ENCODE results near the gene ADD3. TPM values are rescaled to one million over a fixed set of nuclear protein-coding genes. Genes with fewer than 3 reads are reported as not detected.

ADD3 gene
- total and polyA plus RNA-seq, 4 donors: 15.4 to 55.9 (median 22.8) TPM

DNA sequence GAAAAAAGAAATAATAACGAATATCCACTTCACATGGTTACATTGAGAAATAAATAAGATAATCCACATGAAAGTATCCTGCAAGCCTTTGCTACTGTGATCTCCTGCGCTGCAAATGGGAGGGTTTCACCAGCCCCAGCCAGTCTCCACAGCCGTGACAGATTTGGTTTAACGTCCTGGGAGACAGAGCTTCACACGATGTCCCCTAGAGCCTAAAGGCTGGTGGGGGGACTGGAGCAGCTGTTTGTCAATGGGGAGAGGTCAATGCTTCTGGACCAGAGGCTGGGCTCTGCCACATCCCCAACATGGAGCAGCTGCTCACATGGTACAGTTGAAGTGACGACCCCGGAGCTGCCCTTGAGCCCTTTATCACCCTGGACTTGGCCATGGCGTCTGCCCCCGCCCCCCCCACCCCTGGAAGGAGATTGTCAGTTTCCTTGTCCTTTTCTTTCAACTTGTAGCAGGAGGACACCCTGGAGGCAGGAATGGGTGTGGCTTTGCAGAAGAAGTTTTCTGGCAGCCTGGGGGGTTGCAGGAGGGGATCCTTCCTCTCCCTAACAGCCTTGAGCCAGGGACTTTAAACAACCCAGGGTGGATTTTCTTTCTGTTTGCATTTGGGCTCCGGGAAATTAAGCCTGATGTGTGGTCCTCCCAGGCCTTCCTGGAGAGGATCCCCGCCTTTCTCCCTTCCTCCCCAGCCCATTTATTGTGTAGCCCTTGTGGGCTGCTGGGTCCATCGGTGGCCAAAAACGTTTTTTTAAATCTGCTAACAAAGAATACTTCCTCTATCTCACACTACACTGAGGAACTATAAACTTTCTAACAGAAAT, 162.6 kb downstream of the ADD3 start:
- no peak for DNase-seq (ENCODE audit: low spot score)
- no peak overlapping the region for H3K9ac ChIP-seq (ENCODE audit: low read depth in 1 of 2, low read length in 2 of 2)
- H3K27me3 ChIP-seq (ENCODE audit: control insufficient read depth in 4 of 4, insufficient read depth in 4 of 4, low read length in 3 of 4): peaks cover 0 to 5% (median 0%) of the 10 kb centered on the region in 4 donors
- no peak overlapping the region for H3K27ac ChIP-seq (ENCODE audit: low read depth in 1 of 2, low read length in 2 of 2)
- H3K36me3 ChIP-seq (ENCODE audit: control insufficient read depth in 4 of 4, insufficient read depth in 3 of 4, low read depth in 1 of 4, low read length in 3 of 4): no peaks in the 10 kb centered on the region
- no peak overlapping the region for H3K4me3 ChIP-seq (ENCODE audit: low read depth in 1 of 3, low read length in 3 of 3)
- WGBS: 12% methylated on average over 13 of the region's 13 CpGs
- TF ChIP-seq FOXA1 (IDR thresholded peaks at IDR 0.05): no peak
- TF ChIP-seq JUND (IDR thresholded peaks at IDR 0.05): no peak
- no peak for TF ChIP-seq HNF4A (conservative IDR thresholded peaks at IDR 0.05)
- no peak for TF ChIP-seq RAD21 (IDR thresholded peaks at IDR 0.05)
- TF ChIP-seq EGR1 (IDR thresholded peaks at IDR 0.05; ENCODE audit: low read depth in 2 of 2): no peak
- no peak for TF ChIP-seq FOXA2 (IDR thresholded peaks at IDR 0.05)
- TF ChIP-seq, protein P1, sequence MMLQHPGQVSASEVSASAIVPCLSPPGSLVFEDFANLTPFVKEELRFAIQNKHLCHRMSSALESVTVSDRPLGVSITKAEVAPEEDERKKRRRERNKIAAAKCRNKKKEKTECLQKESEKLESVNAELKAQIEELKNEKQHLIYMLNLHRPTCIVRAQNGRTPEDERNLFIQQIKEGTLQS (IDR thresholded peaks at IDR 0.05): no peak
- H3K4me1 ChIP-seq (ENCODE audit: control insufficient read depth in 4 of 4, insufficient read depth in 4 of 4, low read length in 3 of 4): no peaks in the 10 kb centered on the region
- H3K9me3 ChIP-seq (ENCODE audit: control insufficient read depth in 4 of 4, low read length in 3 of 4): no peaks in the 10 kb centered on the region

GRCh38 chr10:110171032-110171431, 163.2 kb downstream of the ADD3 start:
- Histone ChIP-seq H3K9ac (ENCODE audit: low read depth in 1 of 2, low read length in 2 of 2) (no peak overlapping the region), H3K27me3 (ENCODE audit: control insufficient read depth in 4 of 4, insufficient read depth in 4 of 4, low read length in 3 of 4) (peaks cover 0 to 5% (median 0%) of the 10 kb centered on the region in 4 donors), H3K4me1 (ENCODE audit: control insufficient read depth in 4 of 4, insufficient read depth in 4 of 4, low read length in 3 of 4) (no peaks in the 10 kb centered on the region), H3K9me3 (ENCODE audit: control insufficient read depth in 4 of 4, low read length in 3 of 4) (no peaks in the 10 kb centered on the region), H3K4me3 (ENCODE audit: low read depth in 1 of 3, low read length in 3 of 3) (no peak overlapping the region), H3K27ac (ENCODE audit: low read depth in 1 of 2, low read length in 2 of 2) (no peak overlapping the region), H3K36me3 (ENCODE audit: control insufficient read depth in 4 of 4, insufficient read depth in 3 of 4, low read depth in 1 of 4, low read length in 3 of 4) (no peaks in the 10 kb centered on the region)
- TF ChIP-seq GABPA (IDR thresholded peaks at IDR 0.05 in 1 of 2, conservative IDR thresholded peaks at IDR 0.05 in 1 of 2) (no peak), EGR1 (IDR thresholded peaks at IDR 0.05; ENCODE audit: low read depth in 2 of 2) (no peak), REST (IDR thresholded peaks at IDR 0.05) (no peak), FOXA1 (IDR thresholded peaks at IDR 0.05) (no peak), SP1 (IDR thresholded peaks at IDR 0.05) (no peak), RAD21 (IDR thresholded peaks at IDR 0.05) (no peak), JUND (IDR thresholded peaks at IDR 0.05) (no peak), ZBTB33 (IDR thresholded peaks at IDR 0.05) (no peak), NR2F2 (IDR thresholded peaks at IDR 0.05) (no peak), FOXA2 (IDR thresholded peaks at IDR 0.05) (no peak), YY1 (IDR thresholded peaks at IDR 0.05) (no peak), HNF4A (conservative IDR thresholded peaks at IDR 0.05) (no peak), HNF4G (IDR thresholded peaks at IDR 0.05) (no peak), TAF1 (conservative IDR thresholded peaks at IDR 0.05) (no peak)
- TF ChIP-seq, protein P2, sequence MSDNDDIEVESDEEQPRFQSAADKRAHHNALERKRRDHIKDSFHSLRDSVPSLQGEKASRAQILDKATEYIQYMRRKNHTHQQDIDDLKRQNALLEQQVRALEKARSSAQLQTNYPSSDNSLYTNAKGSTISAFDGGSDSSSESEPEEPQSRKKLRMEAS (IDR thresholded peaks at IDR 0.05): no peak
- TF ChIP-seq, protein P1 (IDR thresholded peaks at IDR 0.05): no peak
- WGBS: 55% methylated on average over 6 of the region's 6 CpGs
- no peak for DNase-seq (ENCODE audit: low spot score)
